K562 (cell line): ENCODE data around the gene DGCR8.

Experiments used
- ARID4B ChIP-seq: sonication (generic); formaldehyde crosslinking; IDR thresholded peaks from 2 replicates; pipeline ENCODE4 v1.8.0; 2022; ENCODE audit warnings: mild to moderate bottlenecking, missing genetic modification reagents
- CHD7 ChIP-seq: fragments of 200-600 bp; sonication (generic); IDR thresholded peaks from one replicate; pipeline ENCODE4 v1.6.1; 2012; ENCODE audit warnings: mild to moderate bottlenecking, low read depth, low read length, inconsistent platforms
- CREM ChIP-seq: IDR thresholded peaks from 2 replicates; pipeline ENCODE4 v1.6.1; 2014; ENCODE audit warnings: antibody characterized with exemption, low read depth
- CTCF ChIP-seq, 3 experiments: IDR thresholded peaks in 2 of 3; conservative IDR thresholded peaks in 1 of 3; 2 replicates each; pipeline ENCODE4 v1.5.1; 2011 to 2012; ENCODE audit warnings: low read length in 3 of 3, mild to moderate bottlenecking in 3 of 3, control low read depth in 2 of 3, improper control_type of control experiment in 1 of 3, inconsistent platforms in 1 of 3, low read depth in 1 of 3, mixed read lengths in 1 of 3, moderate library complexity in 1 of 3; ENCODE audit not compliant: insufficient read depth in 2 of 3
- FIP1L1 ChIP-seq: fragments of 200-400 bp; formaldehyde crosslinking; IDR thresholded peaks from 2 replicates; pipeline ENCODE4 v1.6.1; 2018; ENCODE audit warnings: mild to moderate bottlenecking, low read depth, low read length; ENCODE audit not compliant: poor library complexity, severe bottlenecking
- MED1 ChIP-seq: sonication (generic); formaldehyde crosslinking; IDR thresholded peaks from 2 replicates; pipeline ENCODE4 v1.8.1; 2023; ENCODE audit warnings: missing genetic modification reagents, borderline replicate concordance
- POLR2AphosphoS5 ChIP-seq: IDR thresholded peaks from 2 replicates; pipeline ENCODE4 v1.6.1; 2011; ENCODE audit warnings: mild to moderate bottlenecking, low read depth, low read length, moderate library complexity; ENCODE audit not compliant: control insufficient read depth, insufficient read depth
- SAP30 ChIP-seq: fragments of 200-600 bp; sonication (generic); IDR thresholded peaks from 2 replicates; pipeline ENCODE4 v1.6.1; 2012; ENCODE audit warnings: borderline replicate concordance, low read depth, mild to moderate bottlenecking, moderate library complexity, low read length, control low read depth, inconsistent platforms; ENCODE audit not compliant: insufficient read depth, poor library complexity, severe bottlenecking
- SMAD1 ChIP-seq: fragments of 150-350 bp; IDR thresholded peaks from 2 replicates; pipeline ENCODE4 v1.6.1; 2014; ENCODE audit warnings: low read length, low read depth; ENCODE audit not compliant: partially characterized antibody
- SRSF1 ChIP-seq: fragments of 200-400 bp; formaldehyde crosslinking; IDR thresholded peaks from 2 replicates; pipeline ENCODE4 v1.6.1; 2017; ENCODE audit warnings: mild to moderate bottlenecking, low read depth, low read length, moderate library complexity

- TF ChIP-seq ARID4B (CRISPR knock-in tag) (no peak), CTCF (IDR thresholded peaks at IDR 0.05 in 2 of 3, conservative IDR thresholded peaks at IDR 0.05 in 1 of 3; ENCODE audit: insufficient read depth in 2 of 3, low read depth in 1 of 3, low read length in 3 of 3) (no peak), MED1 (CRISPR knock-in tag) (no peak), CHD7 (no peak), POLR2AphosphoS5 (no peak), SAP30 (no peak), CREM (no peak), SMAD1 (no peak), SRSF1 (no peak), FIP1L1 (no peak)
Observed at GRCh38 chr22:20088263-20088648, 8.2 kb downstream of the DGCR8 start.
